ENCODE results near the gene TSPYL1. TPM values are rescaled to one million over a fixed set of nuclear protein-coding genes. Genes with fewer than 3 reads are reported as not detected.

The TSPYL1 gene
- total RNA-seq, 1 donor from 2014 or later, result 101 TPM

- H3K27me3 Mint-ChIP-seq, result no peaks in the 10 kb centered on the region
- no peak for DNase-seq (ENCODE audit: low spot score, unreplicated experiment)
- TF ChIP-seq CTCF (IDR thresholded peaks at IDR 0.05; ENCODE audit: unreplicated experiment), result no peak
- H3K4me1 Mint-ChIP-seq (ENCODE audit: low read depth), result peaks cover 12% of the 10 kb centered on the region
- no peak overlapping the region for H3K27ac Mint-ChIP-seq
- H3K36me3 Mint-ChIP-seq (ENCODE audit: insufficient read depth), result peaks cover 4% of the 10 kb centered on the region
- peaks cover 6% of the 10 kb centered on the region for H3K9me3 Mint-ChIP-seq (ENCODE audit: low read depth)
- no peak overlapping the region for H3K4me3 Mint-ChIP-seq (ENCODE audit: low read depth)
Measured at GRCh38 chr6:116307001-116307400, 27.3 kb upstream of the TSPYL1 start.

- H3K4me3 Mint-ChIP-seq (ENCODE audit: low read depth), result no peak overlapping the region
- TF ChIP-seq CTCF (IDR thresholded peaks at IDR 0.05; ENCODE audit: unreplicated experiment), result no peak
- peaks cover 12% of the 10 kb centered on the region for H3K4me1 Mint-ChIP-seq (ENCODE audit: low read depth)
- H3K27me3 Mint-ChIP-seq, result no peaks in the 10 kb centered on the region
- peaks cover 2% of the 10 kb centered on the region for H3K36me3 Mint-ChIP-seq (ENCODE audit: insufficient read depth)
- no peak for DNase-seq (ENCODE audit: low spot score, unreplicated experiment)
- H3K9me3 Mint-ChIP-seq (ENCODE audit: low read depth), result peaks cover 4% of the 10 kb centered on the region
- no peak overlapping the region for H3K27ac Mint-ChIP-seq
Measured at GRCh38 chr6:116304538-116305097, 24.9 kb upstream of the TSPYL1 start.

DNA sequence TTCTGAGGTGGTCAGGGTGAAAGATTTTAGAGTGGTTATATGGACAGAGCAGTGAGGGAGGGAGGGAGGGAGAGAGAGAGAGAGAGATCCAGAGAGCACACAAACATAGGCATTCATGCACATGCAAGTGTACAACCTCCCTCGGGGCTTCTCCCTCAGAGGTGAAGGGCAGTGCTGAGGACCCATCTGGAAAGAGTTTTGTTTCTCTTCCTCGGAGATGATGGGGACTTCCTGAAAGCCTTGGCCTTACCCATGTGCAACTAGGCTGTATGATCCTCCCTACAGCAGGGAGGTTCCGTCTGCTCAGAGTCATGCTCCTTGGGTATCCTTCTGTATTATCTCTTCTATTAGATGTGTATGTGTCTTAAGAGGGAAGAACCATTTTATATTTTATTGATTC lies 21.4 kb upstream of the TSPYL1 start:
- Mint-ChIP-seq H3K4me1 (ENCODE audit: low read depth) (peaks cover 7% of the 10 kb centered on the region), H3K36me3 (ENCODE audit: insufficient read depth) (peaks cover 5% of the 10 kb centered on the region), H3K27me3 (no peaks in the 10 kb centered on the region), H3K4me3 (ENCODE audit: low read depth) (no peak overlapping the region), H3K27ac (no peak overlapping the region), H3K9me3 (ENCODE audit: low read depth) (peaks cover 8% of the 10 kb centered on the region)
- TF ChIP-seq CTCF (IDR thresholded peaks at IDR 0.05; ENCODE audit: unreplicated experiment), result no peak
- no peak for DNase-seq (ENCODE audit: low spot score, unreplicated experiment)

DNA sequence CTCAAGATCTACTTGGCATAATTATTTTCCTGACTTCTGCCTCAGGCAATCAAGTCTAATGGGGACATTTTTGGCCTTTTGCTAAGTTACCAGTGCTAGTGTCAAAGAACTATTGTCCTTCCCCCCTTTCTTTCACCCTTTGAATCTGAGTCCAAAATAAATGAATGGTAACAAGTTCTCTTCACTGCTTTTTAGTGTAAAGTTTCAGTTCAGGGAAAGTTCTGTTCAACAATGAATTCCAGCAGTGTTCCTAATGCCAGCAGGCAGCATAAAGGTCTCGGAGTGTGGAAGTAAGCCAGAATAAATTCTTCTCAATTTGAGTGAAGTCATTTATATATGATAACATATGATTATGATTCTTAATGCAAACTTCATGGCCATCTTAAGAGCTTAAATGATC lies 20.8 kb upstream of the TSPYL1 start:
- no peaks in the 10 kb centered on the region for H3K27me3 Mint-ChIP-seq
- TF ChIP-seq CTCF (IDR thresholded peaks at IDR 0.05; ENCODE audit: unreplicated experiment), result no peak
- H3K36me3 Mint-ChIP-seq (ENCODE audit: insufficient read depth), result peaks cover 5% of the 10 kb centered on the region
- H3K9me3 Mint-ChIP-seq (ENCODE audit: low read depth), result peaks cover 8% of the 10 kb centered on the region
- no peak for DNase-seq (ENCODE audit: low spot score, unreplicated experiment)
- no peak overlapping the region for H3K4me3 Mint-ChIP-seq (ENCODE audit: low read depth)
- H3K4me1 Mint-ChIP-seq (ENCODE audit: low read depth), result peaks cover 7% of the 10 kb centered on the region
- H3K27ac Mint-ChIP-seq, result no peak overlapping the region

DNA sequence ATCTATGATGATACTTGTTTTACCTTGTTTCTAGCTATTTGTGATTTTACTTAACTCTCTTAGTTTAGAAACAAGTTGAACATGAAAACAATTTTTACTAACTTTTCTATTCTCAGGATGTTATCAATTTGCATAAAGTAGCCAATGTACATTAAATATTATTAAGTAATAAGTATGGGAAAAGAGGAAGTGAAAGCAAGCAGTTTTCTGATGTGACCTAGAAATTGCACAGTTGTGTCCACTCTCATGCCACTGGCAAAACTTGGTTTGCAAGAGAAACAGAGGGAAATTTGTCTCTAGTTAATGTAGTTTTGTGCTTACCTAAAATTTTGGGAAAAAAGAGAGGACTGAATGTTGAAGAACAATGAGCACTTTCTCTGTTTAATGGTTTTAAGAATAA lies 19.2 kb upstream of the TSPYL1 start:
- H3K4me1 Mint-ChIP-seq (ENCODE audit: low read depth), result peaks cover 1% of the 10 kb centered on the region
- DNase-seq (ENCODE audit: low spot score, unreplicated experiment), result no peak
- TF ChIP-seq CTCF (IDR thresholded peaks at IDR 0.05; ENCODE audit: unreplicated experiment), result no peak
- peaks cover 8% of the 10 kb centered on the region for H3K9me3 Mint-ChIP-seq (ENCODE audit: low read depth)
- no peak overlapping the region for H3K27ac Mint-ChIP-seq
- no peak overlapping the region for H3K4me3 Mint-ChIP-seq (ENCODE audit: low read depth)
- H3K27me3 Mint-ChIP-seq, result no peaks in the 10 kb centered on the region
- peaks cover 5% of the 10 kb centered on the region for H3K36me3 Mint-ChIP-seq (ENCODE audit: insufficient read depth)
